ENCODE measurements around the gene TEX19.

Gene TEX19

GRCh38 chr17:82325286-82326180, 33.5 kb upstream of the TEX19 start:
- no peak for DNase-seq (ENCODE audit: extremely low spot score)
- no peak for TF ChIP-seq ELF4 (IDR thresholded peaks at IDR 0.05)
- no peak for TF ChIP-seq ZNF384 (IDR thresholded peaks at IDR 0.05)
- TF ChIP-seq FOXM1 (IDR thresholded peaks at IDR 0.05; ENCODE audit: borderline replicate concordance): no peak
- no peak for TF ChIP-seq SP1 (IDR thresholded peaks at IDR 0.05)
- no peak for TF ChIP-seq LEF1 (IDR thresholded peaks at IDR 0.05; ENCODE audit: borderline replicate concordance)
- TF ChIP-seq NFRKB (IDR thresholded peaks at IDR 0.05): no peak
- POLR2A ChIA-PET: no interaction called here
- CTCF ChIA-PET: no interaction called here

- TF ChIP-seq BHLHE40 (IDR thresholded peaks at IDR 0.05; ENCODE audit: borderline replicate concordance) (no peak), LEF1 (IDR thresholded peaks at IDR 0.05; ENCODE audit: borderline replicate concordance) (no peak), L3MBTL2 (conservative IDR thresholded peaks at IDR 0.05) (no peak), FOXA1 (IDR thresholded peaks at IDR 0.05) (no peak), FOXM1 (IDR thresholded peaks at IDR 0.05; ENCODE audit: borderline replicate concordance) (no peak), PKNOX1 (IDR thresholded peaks at IDR 0.05) (no peak), HDGF (IDR thresholded peaks at IDR 0.05; ENCODE audit: borderline replicate concordance) (no peak)
- CTCF ChIA-PET: interaction anchor here (0.8 kb wide), 1 partner anchor 121 kb away, joined by 3 read pairs; no protein-coding TSS in a partner anchor
- DNase-seq (ENCODE audit: extremely low spot score): no peak
- POLR2A ChIA-PET: interaction anchor here (1.8 kb wide), 1 partner anchor 12 kb away, joined by 4 read pairs; no protein-coding TSS in a partner anchor
These were observed 31.8 kb upstream of the TEX19 start for GRCh38 chr17:82327289-82327688.

GRCh38 chr17:82327757-82328140, 31.3 kb upstream of the TEX19 start:
- POLR2A ChIA-PET: interaction anchor here (1.8 kb wide), 1 partner anchor 11 kb away, joined by 4 read pairs; no protein-coding TSS in a partner anchor
- CTCF ChIA-PET: no interaction called here
- DNase-seq (ENCODE audit: extremely low spot score): no peak

GRCh38 chr17:82328141-82328993, 30.7 kb upstream of the TEX19 start:
- DNase-seq (ENCODE audit: extremely low spot score): no peak
- CTCF ChIA-PET: no interaction called here
- no peak for TF ChIP-seq BHLHE40 (IDR thresholded peaks at IDR 0.05; ENCODE audit: borderline replicate concordance)
- TF ChIP-seq ARNT (IDR thresholded peaks at IDR 0.05): no peak
- POLR2A ChIA-PET: interaction anchor here (1.8 kb wide), 1 partner anchor 11 kb away, joined by 4 read pairs; no protein-coding TSS in a partner anchor

More at GRCh38 chr17:82327757-82328140, 31.3 kb upstream of the TEX19 start:
- TF ChIP-seq FOXK2 (IDR thresholded peaks at IDR 0.05) (no peak), L3MBTL2 (conservative IDR thresholded peaks at IDR 0.05) (no peak), BHLHE40 (IDR thresholded peaks at IDR 0.05; ENCODE audit: borderline replicate concordance) (no peak), TARDBP (IDR thresholded peaks at IDR 0.05) (no peak), NFRKB (IDR thresholded peaks at IDR 0.05) (no peak), ARNT (IDR thresholded peaks at IDR 0.05) (no peak), LEF1 (IDR thresholded peaks at IDR 0.05; ENCODE audit: borderline replicate concordance) (no peak), ELF4 (IDR thresholded peaks at IDR 0.05) (no peak), ZNF384 (IDR thresholded peaks at IDR 0.05) (no peak), PKNOX1 (IDR thresholded peaks at IDR 0.05) (no peak), CTBP1 (IDR thresholded peaks at IDR 0.05; ENCODE audit: borderline replicate concordance) (no peak), SUZ12 (IDR thresholded peaks at IDR 0.05) (no peak), FOXA1 (IDR thresholded peaks at IDR 0.05) (no peak), HDGF (IDR thresholded peaks at IDR 0.05; ENCODE audit: borderline replicate concordance) (no peak), SP1 (IDR thresholded peaks at IDR 0.05) (no peak), FOXM1 (IDR thresholded peaks at IDR 0.05; ENCODE audit: borderline replicate concordance) (no peak)

- CTCF ChIA-PET: no interaction called here
- POLR2A ChIA-PET: interaction anchor here (1.8 kb wide), 1 partner anchor 10 kb away, joined by 4 read pairs; no protein-coding TSS in a partner anchor
These were observed 30.0 kb upstream of the TEX19 start for GRCh38 chr17:82328994-82329507.

GRCh38 chr17:82329683-82330321, 29.2 kb upstream of the TEX19 start:
- no peak for DNase-seq (ENCODE audit: extremely low spot score)
- POLR2A ChIA-PET: interaction anchor here (1.5 kb wide), 1 partner anchor 37 kb away, joined by 8 read pairs; no protein-coding TSS in a partner anchor
- CTCF ChIA-PET: no interaction called here
- no peak for TF ChIP-seq ZNF384 (IDR thresholded peaks at IDR 0.05)
- no peak for TF ChIP-seq NFRKB (IDR thresholded peaks at IDR 0.05)
- no peak for TF ChIP-seq HDGF (IDR thresholded peaks at IDR 0.05; ENCODE audit: borderline replicate concordance)
- no peak for TF ChIP-seq FOXA1 (IDR thresholded peaks at IDR 0.05)
- no peak for TF ChIP-seq BHLHE40 (IDR thresholded peaks at IDR 0.05; ENCODE audit: borderline replicate concordance)
- TF ChIP-seq LEF1 (IDR thresholded peaks at IDR 0.05; ENCODE audit: borderline replicate concordance): no peak
- TF ChIP-seq ELF4 (IDR thresholded peaks at IDR 0.05): no peak
- no peak for TF ChIP-seq CTBP1 (IDR thresholded peaks at IDR 0.05; ENCODE audit: borderline replicate concordance)
- no peak for TF ChIP-seq TARDBP (IDR thresholded peaks at IDR 0.05)
- TF ChIP-seq FOXM1 (IDR thresholded peaks at IDR 0.05; ENCODE audit: borderline replicate concordance): no peak

More at GRCh38 chr17:82328994-82329507, 30.0 kb upstream of the TEX19 start:
- TF ChIP-seq L3MBTL2 (conservative IDR thresholded peaks at IDR 0.05): no peak
- TF ChIP-seq TARDBP (IDR thresholded peaks at IDR 0.05): no peak
- no peak for DNase-seq (ENCODE audit: extremely low spot score)

All from HEK293T (cell line).